NK-92 treated with Interleukin-12 subunit alpha and Interleukin-12 subunit beta, amount 100 ng/mL, for 24 hours (cell line): ENCODE measurements around the gene PRKG1.
A peak's percentile ranks its signal among the peaks of the same experiment; 100 is the strongest.
"Not testable (repeated sequence)": the region's sequence is repeated elsewhere in the genome, so short reads cannot be mapped to it uniquely, and the experiment has no call there.

Source experiments
- DNase-seq: peaks from one replicate; lab custom pipeline; 2025; lab: John Stamatoyannopoulos, UW

Gene PRKG1

GRCh38 chr10:51377932-51378599, 303.8 kb downstream of the PRKG1 start:
- DNase-seq: no peak

DNA sequence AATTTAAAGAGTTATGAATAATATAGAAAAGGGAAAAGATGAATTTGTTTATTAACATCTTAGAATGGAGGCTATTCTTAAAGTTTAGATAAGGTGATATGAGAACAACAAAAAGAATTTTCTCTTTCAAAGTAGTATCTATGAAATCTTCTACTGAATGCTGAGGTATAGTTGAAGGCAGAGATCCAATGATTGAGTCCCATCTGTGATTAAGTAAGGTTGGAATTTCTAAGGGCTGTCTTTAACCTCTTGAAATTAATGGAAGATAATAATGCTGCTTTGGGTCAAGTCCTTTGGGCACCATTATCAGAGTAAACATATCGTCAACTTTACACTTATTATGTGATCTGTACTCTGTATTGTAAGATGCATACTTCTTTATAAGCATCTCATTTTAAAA, 307.9 kb downstream of the PRKG1 start:
- DNase-seq: no peak

DNA sequence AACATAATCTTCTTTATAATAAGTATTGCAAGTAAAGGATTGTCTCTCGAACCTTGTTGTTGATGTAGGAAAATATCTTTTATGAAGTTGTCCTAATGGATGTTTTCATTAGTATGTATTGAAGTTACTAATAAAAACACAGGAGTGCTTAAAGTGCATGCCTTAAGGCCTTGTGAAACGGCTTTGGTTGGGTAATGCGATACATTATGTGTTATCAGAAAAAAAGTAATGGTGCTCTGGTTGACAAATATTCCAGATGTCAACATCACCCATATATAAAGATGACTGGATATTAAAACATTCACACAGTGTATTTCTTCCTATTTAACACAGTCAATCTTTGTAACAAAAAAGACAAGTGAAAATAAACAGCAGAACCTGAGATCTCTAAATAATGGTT, 310.7 kb downstream of the PRKG1 start:
- DNase-seq: no peak

DNA sequence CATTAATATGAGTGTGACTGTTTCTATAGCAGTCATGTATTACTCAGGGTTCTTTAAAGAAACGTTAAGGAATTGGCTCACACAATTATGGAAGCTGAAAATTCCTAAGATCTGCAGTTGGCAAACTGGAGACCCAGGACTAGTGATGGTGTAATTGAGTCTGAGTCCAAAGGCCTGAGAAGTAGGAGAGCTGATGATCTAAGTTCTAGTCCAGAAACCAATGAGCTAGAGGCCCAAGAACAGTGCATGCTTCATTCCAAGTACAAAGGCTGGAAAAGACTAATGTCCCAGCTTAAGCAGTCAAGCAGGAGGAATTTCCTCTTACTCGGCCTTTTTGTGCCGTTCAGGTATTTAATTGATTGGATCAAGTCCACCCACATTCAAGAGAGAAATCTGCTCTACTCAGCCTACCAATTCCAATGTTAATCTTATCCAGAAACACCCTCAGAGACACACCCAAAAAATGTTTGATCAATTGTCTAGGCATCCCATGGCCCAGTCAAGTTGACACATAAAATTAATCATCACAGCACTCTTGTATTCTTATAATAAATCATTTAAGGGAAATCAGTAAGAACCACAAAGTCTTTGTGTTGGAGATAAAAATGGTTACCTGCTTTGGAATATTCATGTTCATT, 312.1 kb downstream of the PRKG1 start:
- DNase-seq: no peak

DNA sequence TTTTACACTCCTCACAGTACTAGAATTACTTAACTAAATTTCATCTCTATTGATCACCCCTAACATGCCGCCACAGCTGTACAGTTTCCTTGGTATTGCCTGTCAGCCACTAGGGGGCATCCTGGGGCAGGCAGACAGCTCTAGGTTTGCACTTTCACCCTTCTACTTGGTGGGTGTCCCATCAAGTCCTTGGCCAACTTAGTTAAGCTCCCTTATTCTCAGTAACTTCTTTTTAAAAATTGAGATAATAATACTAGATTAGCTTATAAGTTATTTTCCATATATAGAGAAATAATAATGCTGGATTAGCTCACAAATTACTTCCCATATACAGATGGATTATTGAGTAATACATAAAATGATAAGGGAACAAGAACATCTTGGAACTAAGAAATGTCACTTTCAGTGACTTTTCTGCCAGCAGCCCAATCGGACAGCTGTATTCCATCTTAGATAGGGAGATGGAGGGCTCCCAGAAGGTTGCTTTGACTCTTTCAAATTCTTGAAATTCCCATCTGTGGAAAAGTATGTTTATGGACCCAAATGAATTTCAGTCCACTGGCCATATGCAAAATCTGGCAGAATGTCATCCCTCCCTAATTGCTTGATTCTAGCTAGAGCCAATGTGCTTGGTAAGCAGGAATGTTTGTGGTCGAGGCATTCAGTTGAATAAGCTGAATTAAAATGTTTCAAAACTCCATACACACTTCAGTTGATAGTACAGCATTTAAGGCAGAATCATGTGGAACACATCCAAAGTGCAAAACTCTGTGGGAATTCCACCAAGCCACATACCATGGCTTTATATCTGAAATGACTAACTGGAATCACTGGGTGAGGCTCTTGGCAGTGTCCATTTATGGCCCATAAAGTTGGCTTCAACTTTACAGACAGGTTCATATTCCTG, 315.4 kb downstream of the PRKG1 start:
- peak; percentile 15 for DNase-seq

GRCh38 chr10:51393006-51393405, 318.7 kb downstream of the PRKG1 start:
- not testable (repeated sequence) for DNase-seq

- no peak for DNase-seq
These were observed 319.8 kb downstream of the PRKG1 start for GRCh38 chr10:51394039-51394438.

GRCh38 chr10:51397244-51397643, 323.0 kb downstream of the PRKG1 start:
- DNase-seq: no peak

GRCh38 chr10:51397695-51398094, 323.4 kb downstream of the PRKG1 start:
- DNase-seq: no peak

DNA sequence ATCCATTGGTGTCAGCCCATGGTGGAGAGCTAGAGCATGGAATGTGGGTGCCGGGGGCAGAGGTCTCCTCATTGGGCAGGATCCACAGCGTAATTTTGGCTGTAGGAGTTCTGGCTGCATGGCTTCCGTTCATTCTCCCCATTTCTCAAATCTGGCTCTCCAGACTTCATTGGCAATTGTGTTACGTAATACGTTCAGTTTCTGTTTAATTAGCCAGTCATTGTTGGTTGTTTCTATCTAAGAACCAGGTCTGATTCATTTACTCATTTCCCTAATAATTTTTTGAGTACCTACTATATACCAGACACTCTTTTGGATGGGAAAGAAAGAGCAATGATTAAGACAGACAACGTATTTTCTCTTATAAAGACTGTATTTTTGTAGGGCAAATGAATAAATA, 325.6 kb downstream of the PRKG1 start:
- DNase-seq: no peak

DNA sequence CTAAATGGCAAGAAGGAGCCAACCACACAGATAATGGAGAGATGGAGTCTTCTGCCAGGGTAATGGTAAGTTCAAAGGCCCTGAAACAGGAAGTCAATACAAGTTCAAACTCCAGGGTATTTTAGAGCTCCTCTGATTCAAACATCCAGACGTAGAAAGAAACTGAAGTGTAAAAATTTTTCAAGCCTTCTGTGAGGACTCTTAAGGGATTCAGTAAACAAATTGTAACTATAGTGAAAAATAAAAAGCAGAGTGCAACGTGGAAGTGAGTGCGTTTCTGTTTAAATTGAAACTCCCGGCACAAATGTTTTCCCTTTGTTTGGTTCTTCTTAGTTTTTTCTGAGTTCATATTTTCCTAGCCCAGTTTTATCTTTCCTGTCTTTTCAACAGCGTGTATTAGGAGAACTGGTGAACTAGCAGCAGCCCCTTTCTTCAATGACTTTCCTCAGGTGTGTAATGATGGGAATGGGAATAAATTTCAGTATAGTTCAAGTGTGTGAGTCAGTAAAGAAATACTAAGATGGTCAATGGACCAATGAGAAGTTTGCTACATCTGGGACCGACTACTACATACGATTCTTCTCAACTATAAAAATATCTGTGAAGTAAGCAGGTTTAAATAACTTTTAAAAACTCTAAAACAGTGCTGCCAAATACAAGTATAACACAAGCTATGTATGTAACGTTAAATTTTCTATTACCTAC, 326.3 kb downstream of the PRKG1 start:
- no peak for DNase-seq

DNA sequence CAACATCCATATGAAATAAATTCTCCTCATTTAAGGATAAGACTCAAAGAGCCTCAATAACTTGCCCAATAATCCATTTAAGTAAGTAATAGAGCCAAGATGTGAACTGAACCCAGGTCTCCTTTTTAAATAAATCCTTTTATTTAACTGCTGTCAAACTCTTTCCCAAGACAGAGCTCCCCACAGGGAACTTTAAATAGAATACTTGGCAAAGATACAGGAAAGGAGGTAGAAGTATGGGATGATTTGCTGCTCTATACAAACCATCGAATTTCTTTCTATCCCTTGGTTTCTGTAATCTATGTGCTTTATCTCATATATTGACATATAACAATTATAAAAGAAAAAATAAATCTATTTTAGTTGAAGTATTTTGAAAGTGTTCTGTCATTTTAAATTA, 329.2 kb downstream of the PRKG1 start:
- DNase-seq: no peak

- DNase-seq: no peak
These were observed 331.5 kb downstream of the PRKG1 start for GRCh38 chr10:51405580-51406351.

DNA sequence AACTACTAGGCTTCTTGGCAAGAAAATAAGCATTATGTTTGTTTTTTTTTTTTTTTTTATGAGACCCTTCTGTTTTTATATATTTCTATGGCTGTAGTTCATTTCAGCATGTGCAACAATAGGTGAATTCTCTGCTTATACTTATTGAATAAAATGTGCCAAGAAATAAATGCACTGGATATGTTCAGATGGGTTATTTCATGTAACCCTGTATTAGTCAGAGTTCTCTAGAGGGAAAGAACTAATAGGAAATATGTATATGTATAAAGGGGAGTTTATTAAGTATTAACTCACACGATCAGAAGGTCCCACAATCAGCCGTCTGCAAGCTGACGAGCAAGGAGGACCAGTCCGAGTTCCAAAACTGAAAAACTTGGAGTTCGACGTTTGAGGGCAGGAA, 332.3 kb downstream of the PRKG1 start:
- no peak for DNase-seq

GRCh38 chr10:51416494-51416893, 342.2 kb downstream of the PRKG1 start:
- DNase-seq: no peak

- no peak for DNase-seq
These were observed 345.2 kb downstream of the PRKG1 start for GRCh38 chr10:51419196-51420093.

- DNase-seq: no peak
These were observed 347.6 kb downstream of the PRKG1 start for GRCh38 chr10:51421853-51422252.

DNA sequence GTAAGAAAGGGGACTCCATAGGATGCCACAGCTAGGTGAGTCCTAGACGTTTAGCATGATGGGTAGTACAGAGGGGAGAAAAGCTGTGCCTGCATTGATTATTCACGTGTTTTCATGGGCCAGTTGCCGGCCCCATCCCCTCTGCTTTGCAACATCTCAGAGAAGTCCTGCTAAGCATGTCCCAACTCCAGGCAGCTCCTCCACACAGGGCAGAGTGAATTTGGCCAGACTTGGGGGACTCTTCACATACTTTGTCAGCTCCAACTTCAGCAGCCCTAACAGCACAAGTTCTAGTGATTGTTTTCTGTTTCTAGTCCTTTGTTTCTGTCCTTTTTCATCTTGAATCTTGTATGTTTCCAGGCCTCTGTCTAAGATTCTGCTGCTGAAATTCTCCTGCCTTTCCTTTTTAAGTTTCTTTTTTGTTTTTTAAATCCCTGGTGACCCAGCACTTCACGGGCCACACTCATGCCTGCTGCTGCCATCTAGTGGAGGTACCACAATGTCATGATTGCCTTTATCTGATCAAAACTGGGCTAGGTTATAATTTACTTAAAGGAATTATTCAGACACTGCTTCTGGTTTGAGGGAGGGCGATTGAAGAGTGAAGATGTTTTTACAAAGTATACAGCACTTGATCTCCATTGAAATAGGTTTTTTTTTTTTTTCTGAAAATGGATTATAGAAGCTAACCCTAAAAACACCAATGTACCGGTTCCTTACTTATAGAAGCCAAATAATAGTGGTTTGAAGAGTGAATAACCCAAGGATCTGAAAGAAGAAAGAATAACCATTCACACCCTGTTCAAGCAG, 348.2 kb downstream of the PRKG1 start:
- no peak for DNase-seq

DNA sequence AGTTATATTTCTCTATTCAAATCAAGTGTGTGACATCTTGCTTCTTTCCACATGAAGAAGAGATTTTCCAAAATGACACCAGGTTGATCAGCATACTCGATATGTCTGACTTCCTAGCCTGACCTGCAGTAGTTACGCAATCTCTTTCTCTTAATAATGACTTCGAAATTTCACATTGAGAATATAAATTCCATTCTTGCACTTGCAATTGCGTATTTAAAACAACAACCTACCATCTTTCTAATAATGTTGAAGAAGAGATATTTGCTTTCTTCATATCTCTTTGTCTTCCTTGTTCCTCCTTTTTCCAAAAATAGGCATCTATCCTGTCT, 348.8 kb downstream of the PRKG1 start:
- no peak for DNase-seq

- DNase-seq: no peak
These were observed 351.1 kb downstream of the PRKG1 start for GRCh38 chr10:51425431-51425830.
